Non-pigmented ciliary epithelial cell (primary cell): Measurements from ENCODE around the gene ZNF653.

Experiments
- DNase-seq: peaks from one replicate; pipeline ENCODE4 v3.0.0-alpha.2; 2010; ENCODE audit warnings: low read depth

Gene ZNF653

GRCh38 chr19:11513946-11514345 is 8.3 kb upstream of the ZNF653 start:
- DNase-seq: no peak

- DNase-seq: no peak
These were observed 4.8 kb upstream of the ZNF653 start for GRCh38 chr19:11510444-11510843.

GRCh38 chr19:11507370-11508078 is 1.9 kb upstream of the ZNF653 start:
- no peak for DNase-seq

GRCh38 chr19:11506967-11507366 is 1.3 kb upstream of the ZNF653 start:
- DNase-seq: no peak

GRCh38 chr19:11506101-11506555 is 489 bp upstream of the ZNF653 start:
- DNase-seq: no peak

GRCh38 chr19:11505032-11505503 is 571 bp downstream of the ZNF653 start:
- DNase-seq: peak; percentile 70

GRCh38 chr19:11504502-11505031 is 1.1 kb downstream of the ZNF653 start:
- DNase-seq: no peak

- no peak for DNase-seq
These were observed 5.7 kb downstream of the ZNF653 start for GRCh38 chr19:11499890-11500420.

- no peak for DNase-seq
These were observed 6.4 kb downstream of the ZNF653 start for GRCh38 chr19:11499220-11499726.

- DNase-seq: no peak
These were observed 9.1 kb downstream of the ZNF653 start for GRCh38 chr19:11496391-11497163.

- no peak for DNase-seq
These were observed 9.8 kb downstream of the ZNF653 start for GRCh38 chr19:11495885-11496284.

- no peak for DNase-seq
These were observed 10.2 kb downstream of the ZNF653 start for GRCh38 chr19:11495481-11495880.

- DNase-seq: no peak
These were observed 10.9 kb downstream of the ZNF653 start for GRCh38 chr19:11494634-11495285.

- no peak for DNase-seq
These were observed 16.3 kb downstream of the ZNF653 start for GRCh38 chr19:11489378-11489777.

- no peak for DNase-seq
These were observed 18.8 kb downstream of the ZNF653 start for GRCh38 chr19:11486661-11487503.

GRCh38 chr19:11485245-11485837 is 20.3 kb downstream of the ZNF653 start:
- DNase-seq: no peak

- DNase-seq: no peak
These were observed 22.1 kb downstream of the ZNF653 start for GRCh38 chr19:11483366-11484111.

- no peak for DNase-seq
These were observed 23.1 kb downstream of the ZNF653 start for GRCh38 chr19:11482384-11483050.
